ENCODE results near the gene CBFA2T2.

CBFA2T2 gene

DNA sequence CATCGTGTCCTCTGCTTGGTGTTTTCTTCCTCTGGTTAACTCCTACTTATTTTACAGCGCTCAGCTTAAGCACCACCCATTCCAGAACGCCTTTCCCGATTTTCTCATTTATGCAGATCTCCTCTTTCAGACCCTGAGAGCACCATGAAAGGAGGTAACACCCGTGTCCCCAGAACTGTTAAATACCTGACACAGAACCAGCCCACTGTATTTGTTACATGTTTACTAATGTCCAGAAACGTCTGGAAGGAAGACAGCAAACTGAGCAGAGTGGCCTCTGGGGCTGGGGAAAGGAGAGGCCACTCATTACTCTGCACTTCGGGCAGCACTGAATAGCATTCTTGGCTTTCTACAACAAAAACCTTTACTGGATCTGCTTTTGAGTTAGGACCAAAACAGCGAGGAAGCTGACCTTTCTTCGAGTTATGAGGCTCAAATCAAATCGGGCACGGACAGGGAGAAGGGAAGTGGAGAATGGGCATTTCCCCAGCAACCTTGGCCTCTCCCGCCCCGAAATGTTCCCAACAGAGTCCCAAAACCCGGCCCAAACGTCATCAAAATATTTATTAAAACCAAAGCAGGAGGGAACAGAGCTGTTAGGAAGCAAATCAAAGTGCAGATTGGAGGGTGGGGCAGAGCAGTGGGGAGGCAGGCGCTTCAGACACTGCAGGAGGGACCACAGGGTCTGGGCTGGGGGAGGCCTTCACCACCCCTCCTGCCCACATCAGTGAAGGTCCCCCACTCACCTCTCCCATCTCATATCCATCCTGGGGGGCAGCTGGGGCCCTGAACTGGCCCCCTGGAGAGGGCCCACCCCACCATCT lies 185.5 kb downstream of the CBFA2T2 start:
- H3K27me3 ChIP-seq (ENCODE audit: insufficient read depth, low read length, poor library complexity): no peaks in the 10 kb centered on the region
- TF ChIP-seq EZH2 (IDR thresholded peaks at IDR 0.05; ENCODE audit: borderline replicate concordance, low read depth, low read length, severe bottlenecking): no peak
- TF ChIP-seq, protein P1, sequence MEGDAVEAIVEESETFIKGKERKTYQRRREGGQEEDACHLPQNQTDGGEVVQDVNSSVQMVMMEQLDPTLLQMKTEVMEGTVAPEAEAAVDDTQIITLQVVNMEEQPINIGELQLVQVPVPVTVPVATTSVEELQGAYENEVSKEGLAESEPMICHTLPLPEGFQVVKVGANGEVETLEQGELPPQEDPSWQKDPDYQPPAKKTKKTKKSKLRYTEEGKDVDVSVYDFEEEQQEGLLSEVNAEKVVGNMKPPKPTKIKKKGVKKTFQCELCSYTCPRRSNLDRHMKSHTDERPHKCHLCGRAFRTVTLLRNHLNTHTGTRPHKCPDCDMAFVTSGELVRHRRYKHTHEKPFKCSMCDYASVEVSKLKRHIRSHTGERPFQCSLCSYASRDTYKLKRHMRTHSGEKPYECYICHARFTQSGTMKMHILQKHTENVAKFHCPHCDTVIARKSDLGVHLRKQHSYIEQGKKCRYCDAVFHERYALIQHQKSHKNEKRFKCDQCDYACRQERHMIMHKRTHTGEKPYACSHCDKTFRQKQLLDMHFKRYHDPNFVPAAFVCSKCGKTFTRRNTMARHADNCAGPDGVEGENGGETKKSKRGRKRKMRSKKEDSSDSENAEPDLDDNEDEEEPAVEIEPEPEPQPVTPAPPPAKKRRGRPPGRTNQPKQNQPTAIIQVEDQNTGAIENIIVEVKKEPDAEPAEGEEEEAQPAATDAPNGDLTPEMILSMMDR (IDR thresholded peaks at IDR 0.05; ENCODE audit: borderline replicate concordance, extremely low read depth, low read length, poor library complexity, severe bottlenecking): no peak
- H2AFZ ChIP-seq (ENCODE audit: low read depth, low read length): no peak overlapping the region
- peak overlapping the region; percentile 89 for H3K4me2 ChIP-seq (ENCODE audit: insufficient read depth, low read length)
- H3K36me3 ChIP-seq (ENCODE audit: insufficient read depth, low read length): peaks cover 47% of the 10 kb centered on the region
- H3K27ac ChIP-seq (ENCODE audit: low read length): peak overlapping the region; percentile 34; the same call in 1 of the 2 replicates
- peaks cover 29% of the 10 kb centered on the region for H3K4me1 ChIP-seq (ENCODE audit: insufficient read depth, low read length)
- H3K9me3 ChIP-seq (ENCODE audit: insufficient read depth, low read length, severe bottlenecking): no peaks in the 10 kb centered on the region
- DNase-seq (no peak), ATAC-seq (ENCODE audit: insufficient read depth, low read depth) (no peak)
- H3K4me3 ChIP-seq (ENCODE audit: low read depth in 1 of 2, low read length in 2 of 2): peak overlapping the region in 1 of 2 experiments; percentile 63; a peak in 2 of 4 replicates
- H3K79me2 ChIP-seq (ENCODE audit: insufficient read depth, low read length): peaks cover 11% of the 10 kb centered on the region
- peak overlapping the region; percentile 63 for H3K9ac ChIP-seq (ENCODE audit: low read depth, low read length)
- H4K20me1 ChIP-seq (ENCODE audit: insufficient read depth, low read length): peaks cover 55% of the 10 kb centered on the region

DNA sequence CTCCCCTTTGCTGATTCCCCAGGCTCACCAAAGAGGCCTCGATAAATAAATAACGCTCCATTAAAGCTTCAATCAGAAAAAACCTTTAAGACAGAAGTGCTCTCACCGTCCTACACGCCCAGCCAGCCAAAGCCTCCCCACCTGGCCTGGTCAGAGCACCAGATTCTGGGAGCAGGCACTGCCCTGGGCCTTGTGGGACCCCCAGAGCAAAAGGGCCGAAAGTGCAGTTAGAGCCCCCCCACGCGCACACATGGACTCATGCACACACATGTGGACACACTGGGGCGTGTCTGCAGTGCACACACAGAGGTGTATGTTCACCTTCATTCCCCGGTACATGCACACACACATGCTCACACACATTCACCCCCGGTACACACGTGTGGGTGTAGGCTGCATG lies 186.2 kb downstream of the CBFA2T2 start:
- no peak overlapping the region for H2AFZ ChIP-seq (ENCODE audit: low read depth, low read length)
- H3K4me1 ChIP-seq (ENCODE audit: insufficient read depth, low read length): peaks cover 29% of the 10 kb centered on the region
- TF ChIP-seq, protein P1 (IDR thresholded peaks at IDR 0.05; ENCODE audit: borderline replicate concordance, extremely low read depth, low read length, poor library complexity, severe bottlenecking): no peak
- no peak for TF ChIP-seq EZH2 (IDR thresholded peaks at IDR 0.05; ENCODE audit: borderline replicate concordance, low read depth, low read length, severe bottlenecking)
- no peak overlapping the region for H3K4me3 ChIP-seq (ENCODE audit: low read depth in 1 of 2, low read length in 2 of 2)
- no peak for DNase-seq
- ATAC-seq (ENCODE audit: insufficient read depth, low read depth): no peak
- no peaks in the 10 kb centered on the region for H3K9me3 ChIP-seq (ENCODE audit: insufficient read depth, low read length, severe bottlenecking)
- peaks cover 63% of the 10 kb centered on the region for H4K20me1 ChIP-seq (ENCODE audit: insufficient read depth, low read length)
- H3K36me3 ChIP-seq (ENCODE audit: insufficient read depth, low read length): peaks cover 55% of the 10 kb centered on the region
- H3K4me2 ChIP-seq (ENCODE audit: insufficient read depth, low read length): no peak overlapping the region
- H3K79me2 ChIP-seq (ENCODE audit: insufficient read depth, low read length): peaks cover 18% of the 10 kb centered on the region
- no peaks in the 10 kb centered on the region for H3K27me3 ChIP-seq (ENCODE audit: insufficient read depth, low read length, poor library complexity)
- H3K27ac ChIP-seq (ENCODE audit: low read length): no peak overlapping the region
- no peak overlapping the region for H3K9ac ChIP-seq (ENCODE audit: low read depth, low read length)

DNA sequence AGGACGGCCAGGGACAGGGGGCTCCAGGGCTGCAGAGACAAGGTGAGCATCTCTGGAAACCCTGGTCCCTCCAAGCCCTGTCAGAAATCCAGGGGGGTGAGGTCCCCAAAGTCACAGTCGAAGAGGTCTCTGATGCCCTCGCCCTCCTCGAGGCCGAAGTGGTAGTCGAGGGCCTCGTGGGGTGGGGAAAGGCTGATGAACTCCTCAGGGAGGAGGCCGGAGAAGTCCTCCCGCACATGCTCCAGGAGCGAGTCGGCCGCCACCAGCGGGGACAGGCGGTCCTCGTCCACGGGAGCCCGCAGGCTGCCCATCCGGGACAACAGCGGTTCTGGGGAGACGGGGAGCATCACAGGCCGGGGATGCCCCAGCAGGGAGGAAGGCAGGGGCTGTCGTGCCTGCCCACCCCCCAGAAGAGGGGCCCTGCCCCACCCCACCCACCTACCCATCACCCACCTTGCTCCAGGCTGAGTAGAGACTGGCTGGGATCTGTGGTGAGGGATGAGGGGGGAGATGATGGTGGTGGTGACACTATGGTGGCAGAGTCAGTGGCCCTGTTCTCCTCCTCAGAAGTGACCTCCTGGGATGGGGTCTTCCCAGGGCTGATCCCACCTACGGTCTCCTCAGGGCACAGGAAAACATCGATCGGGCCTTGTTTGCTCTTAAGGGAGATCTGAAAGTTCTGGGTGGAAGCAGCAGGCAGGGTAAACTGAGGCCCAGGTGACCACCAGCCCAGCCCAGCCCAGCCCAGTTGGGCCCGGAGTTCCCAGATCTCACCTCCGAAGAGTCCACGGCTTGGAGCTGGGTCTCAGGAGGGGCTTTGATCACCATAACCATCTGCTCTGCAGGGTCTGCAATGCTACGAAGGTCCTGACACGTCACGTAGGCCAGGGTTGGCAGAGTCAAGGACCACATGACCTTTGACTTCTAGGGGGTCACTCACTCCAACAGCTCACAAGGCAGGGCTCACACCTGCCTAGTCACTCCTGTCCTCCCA lies 187.1 kb downstream of the CBFA2T2 start:
- ATAC-seq (ENCODE audit: insufficient read depth, low read depth): no peak
- H3K9ac ChIP-seq (ENCODE audit: low read depth, low read length): no peak overlapping the region

More for the DNA sequence above, 187.1 kb downstream of the CBFA2T2 start:
- H3K79me2 ChIP-seq (ENCODE audit: insufficient read depth, low read length): peaks cover 27% of the 10 kb centered on the region
- no peak overlapping the region for H3K27ac ChIP-seq (ENCODE audit: low read length)
- H2AFZ ChIP-seq (ENCODE audit: low read depth, low read length): no peak overlapping the region
- no peak overlapping the region for H3K4me3 ChIP-seq (ENCODE audit: low read depth in 1 of 2, low read length in 2 of 2)
- H3K27me3 ChIP-seq (ENCODE audit: insufficient read depth, low read length, poor library complexity): no peaks in the 10 kb centered on the region
- no peaks in the 10 kb centered on the region for H3K9me3 ChIP-seq (ENCODE audit: insufficient read depth, low read length, severe bottlenecking)
- H3K4me2 ChIP-seq (ENCODE audit: insufficient read depth, low read length): no peak overlapping the region
- H3K4me1 ChIP-seq (ENCODE audit: insufficient read depth, low read length): peaks cover 30% of the 10 kb centered on the region
- no peak for TF ChIP-seq EZH2 (IDR thresholded peaks at IDR 0.05; ENCODE audit: borderline replicate concordance, low read depth, low read length, severe bottlenecking)
- TF ChIP-seq, protein P1 (IDR thresholded peaks at IDR 0.05; ENCODE audit: borderline replicate concordance, extremely low read depth, low read length, poor library complexity, severe bottlenecking): no peak
- H3K36me3 ChIP-seq (ENCODE audit: insufficient read depth, low read length): peaks cover 62% of the 10 kb centered on the region
- DNase-seq: no peak
- H4K20me1 ChIP-seq (ENCODE audit: insufficient read depth, low read length): peaks cover 71% of the 10 kb centered on the region

All from DND-41 (cell line).